Tracheal epithelial cell (primary cell): ENCODE data around the gene GRIK2. TPM values are rescaled to one million over a fixed set of nuclear protein-coding genes. Genes with fewer than 3 reads are reported as not detected.

ENCODE experiments used
- total RNA-seq: library from RNA; depleted of rRNA; stranded (reverse); fragments of >200 nt; gene quantifications from 2 replicates; pipeline ENCODE4 v1.2.1, GENCODE V29; 2014

The GRIK2 gene
- total RNA-seq, result 0.21 TPM in 1 of 2 replicates, not detected in the other

DNA sequence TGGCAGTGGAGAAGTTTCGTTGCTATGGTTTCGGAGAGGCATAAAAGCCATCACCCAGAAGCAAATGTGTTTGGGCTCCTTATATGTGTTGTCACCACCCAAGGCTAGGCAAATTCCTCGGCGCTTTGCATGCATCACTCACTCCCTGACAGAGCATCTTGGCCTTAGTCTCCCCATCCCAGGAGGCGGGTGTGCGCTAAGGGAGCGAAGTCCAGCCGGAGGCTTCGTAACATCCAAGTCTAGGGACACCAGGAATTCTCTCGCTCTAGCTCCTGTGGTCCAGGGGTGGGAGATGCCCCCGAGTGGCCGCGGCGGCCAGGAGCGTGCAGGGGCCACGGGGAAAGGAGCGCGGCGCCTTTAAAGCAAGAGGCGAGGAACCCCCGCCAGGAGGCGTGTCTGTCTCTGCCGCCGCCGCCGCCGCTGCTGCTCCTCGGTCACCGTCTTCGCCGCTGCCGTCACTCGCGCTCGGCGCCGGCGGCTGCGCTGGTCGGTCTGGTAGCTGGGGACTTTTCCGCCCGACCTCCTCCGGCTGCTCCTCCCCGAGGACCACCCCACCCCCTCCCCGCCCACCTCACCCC, at the start of gene GRIK2:
GRIK2 (plus strand) TSS at position 458 of the 578 bp plus-strand sequence.

